ENCODE measurements around the gene MARCHF3. TPM values are rescaled to one million over a fixed set of nuclear protein-coding genes. Genes with fewer than 3 reads are reported as not detected.
A peak's percentile ranks its signal among the peaks of the same experiment; 100 is the strongest.
"Not testable (repeated sequence)": the region's sequence is repeated elsewhere in the genome, so short reads cannot be mapped to it uniquely, and the experiment has no call there.

The MARCHF3 gene
- total RNA-seq, 4 donors from 2014 or later: 6.2 to 11.9 (median 8.1) TPM

DNA sequence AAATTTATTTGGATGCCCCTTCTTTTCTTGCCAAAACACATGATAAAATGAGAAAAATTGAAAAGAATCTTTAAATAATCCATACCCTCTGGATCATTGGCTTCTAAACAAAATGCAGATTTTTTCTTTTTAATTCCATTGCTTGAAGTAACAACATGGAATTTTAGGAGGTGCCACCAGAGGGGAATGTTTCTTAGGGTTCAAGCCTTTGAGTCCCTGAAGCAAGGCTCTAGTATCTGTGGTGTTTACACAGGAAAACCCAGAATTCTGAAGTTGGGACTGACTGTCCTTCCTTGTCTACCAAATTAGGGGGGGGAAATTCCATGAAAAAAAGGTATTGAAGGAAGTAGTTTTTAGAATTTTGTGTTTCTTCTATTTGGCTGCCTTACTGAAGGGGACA, 184.0 kb downstream of the MARCHF3 start:
- H3K4me1 ChIP-seq: peaks cover 0 to 4% of the 10 kb centered on the region in 2 donors
- no peaks in the 10 kb centered on the region for H3K27me3 ChIP-seq
- peak overlapping the region; percentile 50 to 69 for H3K27ac ChIP-seq
- TF ChIP-seq POLR2A (IDR thresholded peaks at IDR 0.05): no peak
- TF ChIP-seq, protein P1, sequence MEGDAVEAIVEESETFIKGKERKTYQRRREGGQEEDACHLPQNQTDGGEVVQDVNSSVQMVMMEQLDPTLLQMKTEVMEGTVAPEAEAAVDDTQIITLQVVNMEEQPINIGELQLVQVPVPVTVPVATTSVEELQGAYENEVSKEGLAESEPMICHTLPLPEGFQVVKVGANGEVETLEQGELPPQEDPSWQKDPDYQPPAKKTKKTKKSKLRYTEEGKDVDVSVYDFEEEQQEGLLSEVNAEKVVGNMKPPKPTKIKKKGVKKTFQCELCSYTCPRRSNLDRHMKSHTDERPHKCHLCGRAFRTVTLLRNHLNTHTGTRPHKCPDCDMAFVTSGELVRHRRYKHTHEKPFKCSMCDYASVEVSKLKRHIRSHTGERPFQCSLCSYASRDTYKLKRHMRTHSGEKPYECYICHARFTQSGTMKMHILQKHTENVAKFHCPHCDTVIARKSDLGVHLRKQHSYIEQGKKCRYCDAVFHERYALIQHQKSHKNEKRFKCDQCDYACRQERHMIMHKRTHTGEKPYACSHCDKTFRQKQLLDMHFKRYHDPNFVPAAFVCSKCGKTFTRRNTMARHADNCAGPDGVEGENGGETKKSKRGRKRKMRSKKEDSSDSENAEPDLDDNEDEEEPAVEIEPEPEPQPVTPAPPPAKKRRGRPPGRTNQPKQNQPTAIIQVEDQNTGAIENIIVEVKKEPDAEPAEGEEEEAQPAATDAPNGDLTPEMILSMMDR (IDR thresholded peaks at IDR 0.05): no peak
- intact Hi-C loops (cut with DNase I; ENCODE audit: low total_unique reads): no loop called here
- no peak overlapping the region for H3K4me3 ChIP-seq
- H3K9me3 ChIP-seq: no peaks in the 10 kb centered on the region
- H3K36me3 ChIP-seq: no peaks in the 10 kb centered on the region
- no peak for DNase-seq

DNA sequence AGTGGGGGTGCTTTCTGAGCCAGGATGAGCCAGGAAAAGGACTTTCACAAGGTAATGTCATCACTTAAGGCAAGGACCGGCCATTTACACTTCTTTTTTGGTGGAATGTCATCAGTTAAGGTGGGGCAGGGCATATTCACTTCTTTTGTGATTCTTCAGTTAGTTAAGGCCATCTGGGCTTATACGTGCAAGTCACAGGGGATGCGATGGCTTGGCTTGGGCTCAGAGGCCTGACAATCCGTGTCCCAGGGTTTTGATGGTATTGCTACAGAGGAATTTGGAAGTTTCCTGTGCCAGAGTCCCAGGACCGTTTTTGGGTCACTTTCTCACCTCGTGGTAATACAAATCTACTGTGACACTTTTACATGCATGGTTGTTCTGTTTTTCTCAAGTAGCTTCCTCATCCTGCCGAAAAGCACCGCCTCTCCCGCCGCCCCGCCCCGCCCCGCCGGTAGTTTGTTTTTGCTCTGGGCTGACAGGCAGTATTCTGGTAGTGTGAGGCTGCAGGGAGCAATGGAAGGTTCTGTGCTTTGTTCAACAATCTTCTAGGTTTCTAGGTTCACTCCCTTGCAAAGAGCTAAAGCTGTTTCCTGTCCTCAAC, 184.8 kb downstream of the MARCHF3 start:
- H3K4me3 ChIP-seq; H3K9me3 ChIP-seq; intact Hi-C loops (cut with DNase I; ENCODE audit: low total_unique reads); H3K27me3 ChIP-seq; H3K36me3 ChIP-seq; H3K4me1 ChIP-seq: not testable (repeated sequence)
- DNase-seq: peak in 1 of 2 donors; percentile 45
- H3K27ac ChIP-seq: peak overlapping the region in 1 of 2 donors; percentile 50

DNA sequence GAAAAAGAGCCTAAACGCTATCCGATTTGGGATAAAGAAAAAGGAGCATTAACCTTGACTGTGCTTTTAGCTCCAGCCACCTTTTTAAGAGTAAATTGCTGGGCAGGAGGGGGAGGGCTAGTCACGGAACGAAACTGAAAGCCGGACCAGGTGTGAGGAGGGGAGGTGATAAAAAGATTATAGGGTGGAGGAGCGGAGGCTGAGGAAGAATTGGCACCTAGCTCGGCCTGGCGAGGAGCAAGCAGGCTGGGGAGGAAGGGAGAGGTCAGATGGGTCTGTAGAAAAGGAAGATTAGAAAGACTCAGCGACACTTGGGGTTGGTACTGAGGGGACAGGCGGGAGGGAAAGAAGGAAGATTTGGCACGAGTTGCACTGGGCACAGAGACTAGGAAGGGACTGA, 187.0 kb downstream of the MARCHF3 start:
- intact Hi-C loops (cut with DNase I; ENCODE audit: low total_unique reads); H3K27ac ChIP-seq; H3K36me3 ChIP-seq; H3K4me3 ChIP-seq; DNase-seq; H3K9me3 ChIP-seq; H3K4me1 ChIP-seq; H3K27me3 ChIP-seq: not testable (repeated sequence)

DNA sequence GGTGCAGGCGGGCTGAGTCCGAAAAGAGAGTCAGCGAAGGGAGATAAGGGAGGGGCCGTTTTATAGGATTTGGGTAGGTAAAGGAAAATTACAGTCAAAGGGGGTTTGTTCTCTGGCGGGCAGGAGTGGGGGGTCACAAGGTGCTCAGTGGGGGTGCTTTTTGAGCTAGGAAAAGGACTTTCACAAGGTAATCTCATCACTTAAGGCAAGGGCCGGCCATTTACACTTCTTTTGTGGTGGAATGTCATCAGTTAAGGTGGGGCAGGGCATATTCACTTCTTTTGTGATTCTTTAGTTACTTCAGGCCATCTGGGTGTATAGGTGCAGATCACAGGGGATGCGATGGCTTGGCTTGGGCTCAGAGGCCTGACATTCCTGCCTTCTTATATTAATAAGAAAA, 191.0 kb downstream of the MARCHF3 start:
- H3K4me3 ChIP-seq; H3K4me1 ChIP-seq; DNase-seq; H3K27me3 ChIP-seq; intact Hi-C loops (cut with DNase I; ENCODE audit: low total_unique reads); H3K36me3 ChIP-seq; H3K9me3 ChIP-seq; H3K27ac ChIP-seq: not testable (repeated sequence)

DNA sequence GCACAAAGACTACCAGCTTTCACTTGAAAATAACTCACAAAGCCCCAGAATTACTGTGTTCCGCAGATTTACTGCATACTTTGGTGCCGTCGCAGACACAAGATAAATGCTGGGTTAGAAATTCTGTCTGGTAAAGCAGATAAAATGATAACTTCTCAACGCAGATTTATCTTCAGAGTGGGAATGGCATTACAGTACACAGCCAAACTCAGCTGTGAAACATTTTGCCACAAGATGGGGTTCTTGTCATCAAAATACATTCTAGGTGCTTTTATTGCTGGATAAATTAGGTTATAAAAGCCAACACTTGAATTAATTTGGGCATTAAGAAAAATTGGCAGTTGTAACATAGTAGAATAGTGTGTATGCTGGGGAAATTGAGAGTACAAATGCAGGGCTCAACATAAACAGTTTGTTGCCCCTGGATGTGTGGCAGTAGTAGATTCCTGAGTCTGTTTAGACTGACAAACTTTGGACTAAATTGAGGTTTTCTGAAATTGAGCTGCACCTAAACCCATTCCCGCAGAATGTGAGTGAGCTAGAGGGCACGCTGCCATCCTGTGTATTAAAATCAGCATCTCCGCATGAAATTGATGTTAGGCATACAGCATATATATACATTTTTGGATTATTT, 192.3 kb downstream of the MARCHF3 start:
- Histone ChIP-seq H3K4me3 (no peak overlapping the region), H3K36me3 (no peaks in the 10 kb centered on the region), H3K9me3 (no peaks in the 10 kb centered on the region), H3K27me3 (no peaks in the 10 kb centered on the region), H3K4me1 (no peaks in the 10 kb centered on the region), H3K27ac (no peak overlapping the region)
- DNase-seq: no peak
- TF ChIP-seq, protein P1 (IDR thresholded peaks at IDR 0.05): peak; percentile 38 to 56 (median 48)
- no peak for TF ChIP-seq POLR2A (IDR thresholded peaks at IDR 0.05)
- intact Hi-C loops (cut with DNase I; ENCODE audit: low total_unique reads): no loop called here

DNA sequence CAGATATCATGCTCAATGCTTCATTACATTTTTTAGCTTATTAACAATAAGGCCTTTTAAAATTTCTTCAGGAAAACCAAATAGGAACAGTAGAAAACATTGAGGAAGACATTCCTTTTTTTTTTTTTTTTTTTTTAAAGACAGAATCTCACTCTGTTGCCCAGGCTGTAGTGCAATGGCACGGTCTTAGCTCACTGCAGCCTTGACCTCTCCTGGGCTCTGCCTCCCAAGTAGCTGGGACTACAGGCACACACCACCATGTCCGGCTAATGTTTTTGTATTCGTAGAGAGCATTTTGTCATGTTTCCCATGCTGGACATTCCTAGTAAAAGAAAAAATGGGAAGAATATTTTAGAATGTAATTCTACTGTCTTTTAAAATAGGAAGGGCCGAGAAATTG, 193.1 kb downstream of the MARCHF3 start:
- Histone ChIP-seq H3K27me3 (no peaks in the 10 kb centered on the region), H3K4me3 (no peak overlapping the region), H3K27ac (no peak overlapping the region), H3K36me3 (no peaks in the 10 kb centered on the region), H3K4me1 (no peaks in the 10 kb centered on the region), H3K9me3 (no peaks in the 10 kb centered on the region)
- TF ChIP-seq, protein P1 (IDR thresholded peaks at IDR 0.05): no peak
- TF ChIP-seq POLR2A (IDR thresholded peaks at IDR 0.05): no peak
- DNase-seq: no peak
- intact Hi-C loops (cut with DNase I; ENCODE audit: low total_unique reads): no loop called here
